OCI-LY3 (cell line): ENCODE measurements around the gene INTS11.
"Not testable (repeated sequence)": the region's sequence is repeated elsewhere in the genome, so short reads cannot be mapped to it uniquely, and the experiment has no call there.

Experiments
- H2AFZ ChIP-seq: fragments of 200-600, 300-600 bp; shearing (Covaris generic); 2 replicates; pipeline ENCODE4 v1.6.0; 2014; ENCODE audit warnings: antibody characterized with exemption, low read depth, low read length
- H3K27ac ChIP-seq: fragments of 200-600, 300-600 bp; sonication (generic); 2 replicates; pipeline ENCODE4 v1.5.1; 2014; ENCODE audit warnings: mild to moderate bottlenecking, low read length, moderate library complexity, mixed read lengths
- H3K27me3 ChIP-seq: fragments of 200-600, 300-600 bp; sonication (generic); 2 replicates; pipeline ENCODE4 v1.6.1; 2014; ENCODE audit warnings: low read depth, low read length, mixed read lengths
- H3K36me3 ChIP-seq: fragments of 200-600, 300-600 bp; sonication (generic); replicated peaks from 2 replicates; pipeline ENCODE3; 2014; ENCODE audit warnings: low read depth, low read length, mixed read lengths
- H3K4me1 ChIP-seq: fragments of 300-600, 200-600 bp; sonication (generic); 2 replicates; pipeline ENCODE4 v1.6.1; 2014; ENCODE audit warnings: low read length, mixed read lengths
- H3K4me2 ChIP-seq: fragments of 200-600, 300-600 bp; sonication (generic); 2 replicates; pipeline ENCODE4 v1.6.1; 2014; ENCODE audit warnings: low read length, mixed read lengths
- H3K4me3 ChIP-seq: fragments of 300-600, 200-600 bp; sonication (generic); 2 replicates; pipeline ENCODE4 v1.5.1; 2014; ENCODE audit warnings: antibody characterized with exemption, mild to moderate bottlenecking, low read length, moderate library complexity
- H3K79me2 ChIP-seq: fragments of 300-600, 200-600 bp; shearing (Covaris generic); 2 replicates; pipeline ENCODE4 v1.6.1; 2014; ENCODE audit warnings: mild to moderate bottlenecking, low read length, mixed read lengths
- H3K9ac ChIP-seq: fragments of 300-600, 200-600 bp; shearing (Covaris generic); 2 replicates; pipeline ENCODE4 v1.6.0; 2014; ENCODE audit warnings: mild to moderate bottlenecking, low read length, moderate library complexity
- H3K9me3 ChIP-seq: fragments of 200-600, 300-600 bp; shearing (Covaris generic); 2 replicates; pipeline ENCODE4 v1.6.1; 2014; ENCODE audit warnings: low read length, mixed read lengths; ENCODE audit not compliant: insufficient read depth
- H4K20me1 ChIP-seq: fragments of 200-600, 300-600 bp; sonication (generic); 2 replicates; pipeline ENCODE4 v1.6.1; 2016; ENCODE audit warnings: low read length, mixed read lengths; ENCODE audit not compliant: insufficient read depth
- CTCF ChIP-seq: fragments of 200-600, 300-600 bp; sonication (generic); IDR thresholded peaks from 2 replicates; pipeline ENCODE4 v1.5.1; 2014; ENCODE audit warnings: antibody characterized with exemption, low read length, low read depth
- EZH2phosphoT487 ChIP-seq: fragments of 200-600 bp; shearing (Covaris generic); IDR thresholded peaks from 2 replicates; pipeline ENCODE4 v1.6.1; 2018; ENCODE audit warnings: antibody characterized with exemption, mixed run types, low read depth

Gene INTS11

GRCh38 chr1:1371746-1372711 is 47.6 kb upstream of the INTS11 start:
- Histone ChIP-seq H3K4me3 (no peak overlapping the region), H3K27ac (no peak overlapping the region), H3K36me3 (peaks cover 16% of the 10 kb centered on the region), H3K79me2 (peaks cover 36% of the 10 kb centered on the region), H4K20me1 (no peaks in the 10 kb centered on the region), H2AFZ (no peak overlapping the region), H3K9ac (no peak overlapping the region), H3K27me3 (no peaks in the 10 kb centered on the region), H3K4me1 (peaks cover 23% of the 10 kb centered on the region), H3K4me2 (0 out of 2 replicates have a peak overlapping the region, but pooled peaks have one; percentile 13), H3K9me3 (peaks cover 4% of the 10 kb centered on the region; the same call in 1 of the 2 replicates)
- TF ChIP-seq CTCF (peak; percentile 81), EZH2phosphoT487 (no peak)

- H3K4me2 ChIP-seq: no peak overlapping the region
- no peak overlapping the region for H3K27ac ChIP-seq
- H3K9me3 ChIP-seq: peaks cover 10% of the 10 kb centered on the region; the same call in 1 of the 2 replicates
- TF ChIP-seq CTCF (no peak), EZH2phosphoT487 (no peak)
- H3K4me3 ChIP-seq: no peak overlapping the region
- no peaks in the 10 kb centered on the region for H4K20me1 ChIP-seq
- peaks cover 22% of the 10 kb centered on the region for H3K4me1 ChIP-seq
- H3K27me3 ChIP-seq: no peaks in the 10 kb centered on the region
- peaks cover 36% of the 10 kb centered on the region for H3K79me2 ChIP-seq
- no peak overlapping the region for H2AFZ ChIP-seq
- H3K36me3 ChIP-seq: peaks cover 9% of the 10 kb centered on the region
- no peak overlapping the region for H3K9ac ChIP-seq
Measured at GRCh38 chr1:1371364-1371745, 46.9 kb upstream of the INTS11 start.

- Histone ChIP-seq H3K9ac (no peak overlapping the region), H3K36me3 (peaks cover 4% of the 10 kb centered on the region), H3K4me1 (peaks cover 17% of the 10 kb centered on the region), H3K79me2 (peaks cover 33% of the 10 kb centered on the region), H3K4me3 (no peak overlapping the region), H3K9me3 (peaks cover 10% of the 10 kb centered on the region; the same call in 1 of the 2 replicates), H2AFZ (no peak overlapping the region), H4K20me1 (no peaks in the 10 kb centered on the region), H3K27me3 (no peaks in the 10 kb centered on the region), H3K27ac (no peak overlapping the region), H3K4me2 (no peak overlapping the region)
- TF ChIP-seq CTCF (no peak), EZH2phosphoT487 (no peak)
Measured at GRCh38 chr1:1370771-1371300, 46.4 kb upstream of the INTS11 start.

- H2AFZ ChIP-seq, H3K27me3 ChIP-seq, H3K4me3 ChIP-seq, H3K27ac ChIP-seq, H3K9ac ChIP-seq, H3K36me3 ChIP-seq, H4K20me1 ChIP-seq, H3K4me2 ChIP-seq: not testable (repeated sequence)
- Histone ChIP-seq H3K9me3 (peaks cover 10% of the 10 kb centered on the region; the same call in 1 of the 2 replicates), H3K79me2 (peaks cover 33% of the 10 kb centered on the region), H3K4me1 (peaks cover 17% of the 10 kb centered on the region)
Measured at GRCh38 chr1:1370094-1370493, 45.6 kb upstream of the INTS11 start.
